HG03025 (cell line): ENCODE measurements around the gene ZNF608.

ENCODE experiments used
- ATAC-seq: cut with Tn5 transposase; IDR thresholded peaks from one replicate; pipeline ENCODE4 v1.9.1; 2021; ENCODE audit warnings: mild to moderate bottlenecking, moderate library complexity; ENCODE audit not compliant: unreplicated experiment, low FRiP score

Gene ZNF608

GRCh38 chr5:124755565-124755964 is 9.1 kb upstream of the ZNF608 start:
- ATAC-seq = no peak

DNA sequence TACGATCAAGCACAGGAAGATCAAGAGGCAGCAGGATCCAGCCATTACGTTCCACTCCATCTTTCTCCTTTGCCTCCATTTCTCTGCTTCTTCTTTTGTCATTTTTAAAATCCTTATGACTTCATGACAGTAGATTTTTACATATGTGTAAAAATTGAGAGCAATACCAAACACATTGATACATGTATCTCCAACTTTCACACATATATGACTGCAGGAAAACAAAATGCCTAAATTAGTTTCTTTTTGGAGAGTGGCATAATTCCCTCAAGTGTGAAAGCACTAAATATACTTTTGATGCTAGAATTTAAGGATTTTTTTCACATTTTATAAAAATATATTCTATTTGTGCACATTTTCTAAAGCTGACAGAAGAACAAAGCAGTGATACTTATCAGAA is 8.6 kb upstream of the ZNF608 start:
- no peak for ATAC-seq

DNA sequence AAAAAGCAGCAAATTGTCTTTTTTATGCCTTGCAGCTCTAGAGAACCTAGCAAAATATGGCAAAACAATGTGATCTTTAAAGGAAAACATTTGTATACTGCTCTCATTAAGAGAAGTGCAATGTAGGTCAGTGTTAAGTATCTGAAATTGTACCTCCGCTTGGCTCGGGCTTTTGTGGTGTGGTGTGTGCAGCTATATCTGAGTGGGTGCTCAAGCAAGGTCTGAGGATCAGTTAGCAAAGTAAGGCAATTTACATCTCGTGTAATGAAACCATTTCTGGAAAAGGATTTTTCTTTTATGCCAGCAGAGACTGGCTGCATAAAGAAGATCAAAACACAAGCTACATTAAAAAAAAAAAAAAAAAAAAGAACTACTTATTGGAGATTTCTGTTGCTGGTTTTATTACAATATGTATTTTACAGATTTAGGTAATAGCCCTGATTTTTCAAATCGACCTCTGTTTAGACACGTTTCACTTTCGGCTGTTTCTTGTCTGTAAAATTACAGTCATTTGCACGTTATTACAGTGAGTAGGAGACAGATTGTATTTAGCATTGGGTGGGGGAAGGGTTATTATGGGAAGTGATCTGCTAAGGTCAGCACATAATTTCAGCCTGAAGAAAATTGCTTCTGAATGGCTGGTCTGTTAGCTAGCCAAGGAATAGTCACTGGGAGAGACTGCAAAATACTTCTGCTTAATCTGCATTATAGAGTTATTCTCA is 7.9 kb upstream of the ZNF608 start:
- no peak for ATAC-seq

- ATAC-seq = no peak
These were observed 6.6 kb upstream of the ZNF608 start for GRCh38 chr5:124752854-124753720.

- ATAC-seq = no peak
These were observed 4.6 kb upstream of the ZNF608 start for GRCh38 chr5:124751031-124751430.

GRCh38 chr5:124748687-124749594 is 2.5 kb upstream of the ZNF608 start:
- peak; percentile 90 for ATAC-seq

DNA sequence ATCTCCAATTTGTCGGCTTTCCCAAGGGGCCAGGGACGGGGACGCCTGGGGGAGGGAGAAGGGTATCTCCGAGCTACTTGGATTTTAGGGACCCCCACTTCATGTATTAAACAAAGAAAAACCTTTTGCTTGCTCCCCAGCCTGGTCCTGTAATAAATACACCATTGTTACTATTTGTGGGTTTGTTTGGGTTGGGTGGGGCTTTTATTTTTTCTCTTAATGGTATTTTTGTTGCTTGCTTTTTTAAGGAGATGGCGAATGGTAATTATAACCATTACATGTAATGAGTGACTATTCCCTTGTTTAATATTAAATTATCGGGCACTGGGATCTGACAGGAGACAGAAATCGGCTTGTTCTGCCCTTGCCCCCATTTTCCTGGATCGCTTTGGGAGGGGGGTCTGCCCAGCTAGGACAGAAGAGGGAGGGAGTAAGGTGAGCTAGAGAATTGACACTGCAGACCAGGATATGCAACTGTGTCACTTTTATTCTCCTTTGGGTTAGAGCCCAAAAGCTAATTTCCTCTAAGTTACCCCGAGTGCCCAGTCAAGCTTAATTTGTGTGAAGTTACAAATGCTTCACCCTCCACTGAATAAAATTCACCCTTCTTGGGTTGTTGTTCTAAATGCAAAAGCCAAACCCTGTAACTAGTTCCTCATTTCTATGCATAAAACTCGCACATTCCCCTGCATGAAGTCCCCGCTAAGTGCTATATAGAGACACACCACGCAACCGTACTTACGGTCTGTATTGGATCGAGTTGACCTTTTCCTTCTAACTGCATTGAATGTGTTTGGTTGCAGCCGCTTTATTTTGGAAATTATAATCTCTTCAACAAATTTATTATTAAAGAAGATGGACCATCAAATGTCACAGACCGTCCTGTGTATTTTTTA is 1.6 kb upstream of the ZNF608 start:
- peak; percentile 46 for ATAC-seq

- ATAC-seq = peak; percentile 24
These were observed 714 bp upstream of the ZNF608 start for GRCh38 chr5:124746916-124747790.

- no peak for ATAC-seq
These were observed 1.2 kb downstream of the ZNF608 start for GRCh38 chr5:124745007-124745927.

- no peak for ATAC-seq
These were observed 2.1 kb downstream of the ZNF608 start for GRCh38 chr5:124744170-124744971.

GRCh38 chr5:124743602-124744169 is 2.8 kb downstream of the ZNF608 start:
- no peak for ATAC-seq

DNA sequence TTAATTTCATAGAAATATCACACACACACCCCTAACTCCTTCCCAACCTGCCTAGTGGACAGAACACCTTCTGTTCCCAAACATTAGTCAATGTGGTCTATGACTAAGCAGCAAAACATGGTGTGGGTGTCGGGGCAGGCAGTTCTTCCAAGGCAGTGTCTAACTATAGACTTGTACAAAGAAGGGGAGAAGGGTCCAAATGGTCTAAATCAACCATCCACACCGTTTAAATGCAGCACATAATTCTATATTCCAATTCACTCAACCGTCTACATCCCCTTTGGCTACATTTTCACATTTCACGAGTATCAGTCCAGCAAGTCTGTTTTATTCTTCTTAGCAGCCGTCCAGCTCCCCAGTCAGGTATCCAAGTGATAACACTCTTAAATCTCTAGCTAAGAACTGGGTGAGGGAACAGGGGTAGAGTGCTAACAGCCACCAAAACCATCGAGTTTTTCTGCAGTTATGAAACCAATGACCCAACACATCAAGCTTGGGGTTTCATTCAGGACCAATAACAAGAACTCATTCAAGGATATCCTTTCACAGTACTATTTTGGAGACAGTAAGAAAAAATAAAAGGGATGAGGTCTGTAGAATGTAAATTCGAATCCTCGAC is 3.3 kb downstream of the ZNF608 start:
- ATAC-seq = no peak

DNA sequence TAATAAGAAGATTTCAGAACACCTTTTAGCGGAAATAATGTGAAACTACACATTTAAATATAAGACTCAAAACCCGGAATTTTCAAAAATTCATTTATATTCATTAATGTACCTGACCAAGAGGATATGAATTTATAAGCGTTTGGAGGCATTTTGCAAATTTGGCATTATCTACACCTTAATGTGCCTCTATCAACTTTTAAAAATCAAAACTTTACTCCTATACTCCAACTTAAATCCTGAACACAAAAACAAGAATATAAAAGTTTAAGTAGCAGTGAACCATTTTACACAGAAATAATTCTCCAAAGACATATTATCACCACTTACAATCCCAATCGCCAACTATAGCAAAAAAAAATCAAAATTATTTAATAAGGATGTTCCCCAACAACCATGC is 3.9 kb downstream of the ZNF608 start:
- ATAC-seq = no peak

DNA sequence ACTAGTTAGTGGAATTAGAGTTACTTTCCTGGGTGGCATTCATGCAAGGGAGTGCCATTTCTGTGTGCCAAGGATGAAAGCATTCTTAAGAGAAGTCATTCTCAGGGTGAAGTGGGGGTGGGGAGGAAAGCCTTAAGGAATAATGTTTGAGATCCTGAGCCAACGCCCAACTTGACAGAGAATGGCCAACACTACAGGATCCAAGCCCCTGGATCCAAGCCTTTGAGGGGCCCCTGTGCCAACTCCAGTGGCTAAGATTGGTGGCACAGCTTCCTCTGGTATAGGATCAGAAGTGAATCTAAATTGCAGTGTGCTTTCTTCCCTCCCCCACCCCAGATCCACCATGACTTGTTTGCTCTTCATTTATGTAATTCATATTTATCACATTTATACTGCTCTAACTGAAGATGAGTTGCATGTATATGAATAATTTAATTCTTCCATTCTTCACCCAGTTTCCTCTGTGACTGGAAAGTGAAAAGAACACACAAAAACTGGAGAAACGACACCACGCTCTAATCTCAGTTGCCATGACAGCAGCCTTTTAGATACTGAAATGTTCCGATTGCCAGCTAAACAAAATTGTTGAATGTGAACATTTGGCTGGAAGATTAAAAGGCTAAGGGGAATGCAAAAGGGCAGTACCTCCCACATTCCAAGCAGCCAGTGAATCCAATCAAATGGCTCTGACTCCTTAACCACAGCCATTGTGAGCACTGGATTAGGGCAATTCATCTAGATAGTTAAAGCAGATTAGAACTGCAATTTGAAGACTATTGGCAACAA is 4.5 kb downstream of the ZNF608 start:
- ATAC-seq = no peak

DNA sequence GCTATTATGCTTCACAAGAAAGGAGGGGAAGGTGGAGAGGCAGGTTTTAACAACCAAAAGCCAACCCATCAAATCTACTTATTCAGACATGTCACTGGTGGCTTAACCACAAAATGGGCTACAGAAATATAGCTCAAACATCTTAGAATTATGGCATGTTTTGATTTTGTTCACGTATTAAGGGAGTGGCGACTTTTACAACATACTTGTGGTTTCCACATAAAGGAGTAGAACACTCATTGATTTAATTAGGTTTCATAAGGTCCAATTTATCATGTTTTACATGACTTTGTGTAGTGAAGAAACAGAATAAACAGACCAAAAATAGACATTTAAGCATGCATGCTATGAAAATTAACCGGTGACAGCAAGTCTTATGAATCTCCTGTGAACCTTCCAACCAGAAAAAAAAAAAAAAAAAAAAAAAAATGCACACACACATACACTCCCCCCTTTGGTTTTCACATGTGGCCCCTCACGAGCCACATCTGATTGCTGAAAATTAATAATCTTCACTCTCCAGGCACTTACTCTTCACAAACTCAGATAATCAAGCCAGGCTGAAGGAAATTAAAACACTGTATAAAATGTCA is 5.4 kb downstream of the ZNF608 start:
- no peak for ATAC-seq
